ENCODE data around the gene MYRIP. TPM values are rescaled to one million over a fixed set of nuclear protein-coding genes. Genes with fewer than 3 reads are reported as not detected.

Gene MYRIP
- total RNA-seq, 1 experiment from 2014 or later, result 0.59 TPM

- BruUV-seq (replicated peaks), result no TSS peak
- no peak for DNase-seq
- ChIA-PET CTCF (interaction anchor here (1.2 kb wide), 1 partner anchor 39 kb away, joined by 3 read pairs; no protein-coding TSS in a partner anchor), POLR2A (no interaction called here)
- no peak overlapping the region for H3K27ac Mint-ChIP-seq (ENCODE audit: unreplicated experiment)
- no peak overlapping the region for H3K4me3 Mint-ChIP-seq (ENCODE audit: unreplicated experiment)
- Histone ChIP-seq H3K36me3 (ENCODE audit: control insufficient read depth, insufficient read depth, low read length) (no peaks in the 10 kb centered on the region), H3K4me3 (ENCODE audit: low read depth, low read length) (no peak overlapping the region), H3K9me3 (no peaks in the 10 kb centered on the region), H3K27me3 (replicated peaks; ENCODE audit: control insufficient read depth, insufficient read depth, low read length) (no peaks in the 10 kb centered on the region; the same call in none of the 2 replicates), H3K4me1 (no peaks in the 10 kb centered on the region)
- no peaks in the 10 kb centered on the region for H3K9me3 Mint-ChIP-seq (ENCODE audit: unreplicated experiment)
- no peaks in the 10 kb centered on the region for H3K36me3 Mint-ChIP-seq (ENCODE audit: insufficient read depth, unreplicated experiment)
- H3K27me3 Mint-ChIP-seq (ENCODE audit: insufficient read depth, unreplicated experiment), result peaks cover 11% of the 10 kb centered on the region
- no peak for TF ChIP-seq CTCF (IDR thresholded peaks at IDR 0.05; ENCODE audit: insufficient read depth in 1 of 2, low read depth in 1 of 2, low read length in 1 of 2, severe bottlenecking in 1 of 2, unreplicated experiment in 1 of 2)
- H3K4me1 Mint-ChIP-seq (ENCODE audit: low read depth, unreplicated experiment), result no peaks in the 10 kb centered on the region
- intact Hi-C loops (cut with micrococcal nuclease; ENCODE audit: unreplicated experiment), result no loop called here
Observed at GRCh38 chr3:40230382-40230781, 421.0 kb downstream of the MYRIP start.

- no TSS peak for BruUV-seq (replicated peaks)
- Mint-ChIP-seq H3K27ac (ENCODE audit: unreplicated experiment) (no peak overlapping the region), H3K9me3 (ENCODE audit: unreplicated experiment) (no peaks in the 10 kb centered on the region), H3K27me3 (ENCODE audit: insufficient read depth, unreplicated experiment) (peaks cover 2% of the 10 kb centered on the region), H3K36me3 (ENCODE audit: insufficient read depth, unreplicated experiment) (no peaks in the 10 kb centered on the region), H3K4me1 (ENCODE audit: low read depth, unreplicated experiment) (no peaks in the 10 kb centered on the region), H3K4me3 (ENCODE audit: unreplicated experiment) (no peak overlapping the region)
- POLR2A ChIA-PET, result no interaction called here
- no peak for DNase-seq
- H3K9me3 ChIP-seq, result no peaks in the 10 kb centered on the region
- intact Hi-C loops (cut with micrococcal nuclease; ENCODE audit: unreplicated experiment), result no loop called here
- no peak overlapping the region for H3K4me3 ChIP-seq (ENCODE audit: low read depth, low read length)
- no peaks in the 10 kb centered on the region; the same call in 1 of the 2 replicates for H3K27me3 ChIP-seq (replicated peaks; ENCODE audit: control insufficient read depth, insufficient read depth, low read length)
- CTCF ChIA-PET, result no interaction called here
- TF ChIP-seq CTCF (IDR thresholded peaks at IDR 0.05; ENCODE audit: insufficient read depth in 1 of 2, low read depth in 1 of 2, low read length in 1 of 2, severe bottlenecking in 1 of 2, unreplicated experiment in 1 of 2), result no peak
- H3K4me1 ChIP-seq, result no peaks in the 10 kb centered on the region
- H3K36me3 ChIP-seq (ENCODE audit: control insufficient read depth, insufficient read depth, low read length), result no peaks in the 10 kb centered on the region
Observed at GRCh38 chr3:40232626-40233025, 423.2 kb downstream of the MYRIP start.

- Mint-ChIP-seq H3K27me3 (ENCODE audit: insufficient read depth, unreplicated experiment) (no peaks in the 10 kb centered on the region), H3K36me3 (ENCODE audit: insufficient read depth, unreplicated experiment) (no peaks in the 10 kb centered on the region), H3K9me3 (ENCODE audit: unreplicated experiment) (no peaks in the 10 kb centered on the region), H3K27ac (ENCODE audit: unreplicated experiment) (no peak overlapping the region), H3K4me1 (ENCODE audit: low read depth, unreplicated experiment) (no peaks in the 10 kb centered on the region), H3K4me3 (ENCODE audit: unreplicated experiment) (no peak overlapping the region)
- DNase-seq, result no peak
- no TSS peak for BruUV-seq (replicated peaks)
- no peak for TF ChIP-seq CTCF (IDR thresholded peaks at IDR 0.05; ENCODE audit: insufficient read depth in 1 of 2, low read depth in 1 of 2, low read length in 1 of 2, severe bottlenecking in 1 of 2, unreplicated experiment in 1 of 2)
- intact Hi-C loops (cut with micrococcal nuclease; ENCODE audit: unreplicated experiment), result no loop called here
- H3K27me3 ChIP-seq (replicated peaks; ENCODE audit: control insufficient read depth, insufficient read depth, low read length), result no peaks in the 10 kb centered on the region; the same call in 1 of the 2 replicates
- H3K4me1 ChIP-seq, result no peaks in the 10 kb centered on the region
- CTCF ChIA-PET, result no interaction called here
- H3K36me3 ChIP-seq (ENCODE audit: control insufficient read depth, insufficient read depth, low read length), result no peaks in the 10 kb centered on the region
- no peaks in the 10 kb centered on the region for H3K9me3 ChIP-seq
- no peak overlapping the region for H3K4me3 ChIP-seq (ENCODE audit: low read depth, low read length)
- POLR2A ChIA-PET, result no interaction called here
Observed at GRCh38 chr3:40237159-40237558, 427.8 kb downstream of the MYRIP start.
